GM12878 (cell line): ENCODE results near the gene CSH1. TPM values are rescaled to one million over a fixed set of nuclear protein-coding genes. Genes with fewer than 3 reads are reported as not detected.
"Not testable (repeated sequence)": the region's sequence is repeated elsewhere in the genome, so short reads cannot be mapped to it uniquely, and the experiment has no call there.

ENCODE experiments used
- ATAC-seq: fragments of 200-7000 bp; cut with Tn5 transposase; 3 replicates; pipeline ENCODE4 v1.9.1; 2020; ENCODE audit warnings: mild to moderate bottlenecking, moderate library complexity
- BruUV-seq: library from RNA; stranded (reverse); fragments of 400-500 nt; replicated peaks from 2 replicates; lab custom pipeline; 2021; lab: Mats Ljungman, UMichigan
- CTCF ChIA-PET: fragments of 300-600 bp; sonication (Branson Sonifier 250); formaldehyde crosslinking; extraction: SDS; loops from one replicate; lab custom pipeline; 2021; ENCODE audit warnings: inconsistent platforms; lab: Yijun Ruan, JAX
- POLR2A ChIA-PET: fragments of 350-600 bp; formaldehyde crosslinking; extraction: SDS; loops from one replicate; lab custom pipeline; 2021; ENCODE audit warnings: inconsistent platforms; lab: Charles Lee
- RAD21 ChIA-PET: fragments of 300-600 bp; sonication (Branson Sonifier 250); formaldehyde crosslinking; loops from one replicate; lab custom pipeline; 2023; ENCODE audit warnings: antibody characterized with exemption; ENCODE audit not compliant: unreplicated experiment; lab: Charles Lee
- SMC1A ChIA-PET: fragments of 300-600 bp; sonication (Branson Sonifier 250); formaldehyde crosslinking; loops from one replicate; lab custom pipeline; 2023; ENCODE audit not compliant: unreplicated experiment, uncharacterized antibody; lab: Charles Lee
- DNase-seq: peaks from one replicate; pipeline ENCODE4 v3.0.0-alpha.2; 2011; ENCODE audit warnings: low read depth, low spot score
- FAIRE-seq: peaks from 3 replicates; lab custom pipeline; 2011; peaks lifted over from hg19 to GRCh38; lab: Jason Lieb, UNC
- H2AFZ ChIP-seq: 2 replicates; pipeline ENCODE4 v1.6.0; 2011; ENCODE audit warnings: low read depth, low read length, control low read depth; ENCODE audit not compliant: control insufficient read depth
- H3K27ac ChIP-seq: 2 replicates; pipeline ENCODE4 v1.5.1; 2011; ENCODE audit warnings: control low read depth; ENCODE audit not compliant: control insufficient read depth, insufficient read depth
- H3K27me3 ChIP-seq, 2 experiments: replicated peaks in 1 of 2; 2 replicates each; pipeline versions ENCODE4 v1.6.0 to v1.6.1; 2011; ENCODE audit warnings: low read length in 1 of 2; ENCODE audit not compliant: control insufficient read depth in 2 of 2, insufficient read depth in 2 of 2
- H3K36me3 ChIP-seq, 2 experiments: 2 replicates each; pipeline ENCODE4 v1.5.1; 2011; ENCODE audit warnings: low read length in 1 of 2; ENCODE audit not compliant: control insufficient read depth in 2 of 2, insufficient read depth in 2 of 2
- H3K4me1 ChIP-seq: 2 replicates; pipeline ENCODE4 v1.6.1; 2011; ENCODE audit warnings: mild to moderate bottlenecking, low read length, moderate library complexity, mixed read lengths; ENCODE audit not compliant: control insufficient read depth, insufficient read depth
- H3K4me2 ChIP-seq: 2 replicates; pipeline ENCODE4 v1.6.0; 2011; ENCODE audit warnings: control low read depth; ENCODE audit not compliant: control insufficient read depth, insufficient read depth
- H3K4me3 ChIP-seq: fragments of 200-600 bp; sonication (generic); 2 replicates; pipeline ENCODE4 v1.5.1; 2016
- H3K79me2 ChIP-seq: 2 replicates; pipeline ENCODE4 v1.6.0; 2011; ENCODE audit warnings: low read length; ENCODE audit not compliant: control insufficient read depth, insufficient read depth
- H3K9ac ChIP-seq: 2 replicates; pipeline ENCODE4 v1.8.0; 2011; ENCODE audit warnings: low read length, control low read depth, mixed read lengths; ENCODE audit not compliant: control insufficient read depth, insufficient read depth
- H3K9me3 ChIP-seq: replicated peaks from 3 replicates; pipeline ENCODE4 v1.5.1; 2011; ENCODE audit warnings: mild to moderate bottlenecking, low read length; ENCODE audit not compliant: control insufficient read depth, insufficient read depth
- H4K20me1 ChIP-seq: 2 replicates; pipeline ENCODE4 v1.6.0; 2011; ENCODE audit not compliant: control insufficient read depth, insufficient read depth
- CTCF ChIP-seq, 3 experiments: IDR thresholded peaks in 2 of 3; conservative IDR thresholded peaks in 1 of 3; 2 replicates each; pipeline ENCODE4 v1.5.1; 2011; ENCODE audit warnings: low read depth in 3 of 3, low read length in 3 of 3, mild to moderate bottlenecking in 3 of 3, control low read depth in 2 of 3, moderate library complexity in 2 of 3, inconsistent platforms in 1 of 3, mixed read lengths in 1 of 3; ENCODE audit not compliant: control insufficient read depth in 2 of 3, insufficient read depth in 1 of 3; ENCODE audit errors: extremely low read depth in 1 of 3
- WGBS: methylation state at CpG from one replicate; pipeline ENCODE4 v1.1.6; 2016; ENCODE audit warnings: low lambda C conversion rate; ENCODE audit not compliant: insufficient replicate concordance, insufficient coverage; ENCODE audit errors: missing lambda C conversion rate; 5-methylcytosine and 5-hydroxymethylcytosine counted together
- in situ Hi-C: fragments of 300-500 bp; cut with MboI; formaldehyde crosslinking; loops from 9 replicates; pipeline ENCODE4 v1.14.3; 2018; ENCODE audit warnings: mixed read lengths
- intact Hi-C: fragments of 100-400 bp; cut with micrococcal nuclease; formaldehyde crosslinking; loops from one replicate; pipeline ENCODE4 v1.14.2; 2022; ENCODE audit not compliant: unreplicated experiment
- polyA plus RNA-seq, 11 experiments: library from polyadenylated mRNA; depleted of rRNA in 4 of 11; unstranded in 6 of 11; stranded (reverse) in 5 of 11; fragments of >200 nt; fragmentation: Nextera tagmentation in 4 of 11; fragmentation: Illumina TruSeq in 1 of 11; extraction: Ambion mirVana in 4 of 11; extraction: Trizol in 1 of 11; gene quantifications; 1 replicate in 1 of 11; 2 replicates in 10 of 11; pipeline versions ENCODE4 v1.2.1 to v1.2.3, GENCODE V29; 2011 to 2016; ENCODE audit warnings: inconsistent platforms in 2 of 11, missing spikeins in 2 of 11, low read depth in 1 of 11
- total RNA-seq, 4 experiments: library from RNA; depleted of rRNA in 3 of 4; stranded (reverse); fragments of >200 nt in 3 of 4; fragmentation: Illumina TruSeq in 1 of 4; extraction: Trizol in 1 of 4; gene quantifications; 2 replicates each; pipeline versions ENCODE4 v1.2.1 to v1.2.3, GENCODE V29; 2013 to 2021

CSH1 gene
- total and polyA plus RNA-seq, 10 of the 15 experiments (the other 5 are each of a cell fraction or from before 2014, with no cell fraction given) = not detected

GRCh38 chr17:63907161-63907778 is 10.9 kb upstream of the CSH1 start:
- FAIRE-seq, in situ Hi-C loops, intact Hi-C loops, H3K27ac ChIP-seq, H4K20me1 ChIP-seq, H3K9me3 ChIP-seq, H3K4me1 ChIP-seq, POLR2A ChIA-PET, RAD21 ChIA-PET, DNase-seq, H3K4me3 ChIP-seq, H3K9ac ChIP-seq, H3K27me3 ChIP-seq, H3K4me2 ChIP-seq, H3K79me2 ChIP-seq, H3K36me3 ChIP-seq, H2AFZ ChIP-seq, BruUV-seq: not testable (repeated sequence)
- WGBS = 26% methylated on average over 11 of the region's 12 CpGs
- SMC1A ChIA-PET = interaction anchor here (0.8 to 1.4 kb wide), 6 partner anchors 9 to 226 kb away, joined by 3 to 4 read pairs (median 3); no protein-coding TSS in a partner anchor
- TF ChIP-seq CTCF (IDR thresholded peaks at IDR 0.05 in 2 of 3, conservative IDR thresholded peaks at IDR 0.05 in 1 of 3; ENCODE audit: control insufficient read depth in 2 of 3, extremely low read depth in 1 of 3, insufficient read depth in 1 of 3, low read depth in 3 of 3, low read length in 3 of 3) = peak in 2 of 3 experiments; percentile 21 to 23; a peak in 2 of 6 replicates
- peak; percentile 86 for ATAC-seq
- CTCF ChIA-PET = interaction anchor here (0.7 to 2.3 kb wide), 11 partner anchors 19 to 373 kb away, joined by 3 to 16 read pairs (median 5); no protein-coding TSS in a partner anchor

- ATAC-seq, in situ Hi-C loops, H2AFZ ChIP-seq, DNase-seq, intact Hi-C loops, H3K4me2 ChIP-seq, H3K4me1 ChIP-seq, H3K27me3 ChIP-seq, H3K9me3 ChIP-seq, BruUV-seq, H4K20me1 ChIP-seq, H3K79me2 ChIP-seq, FAIRE-seq, H3K36me3 ChIP-seq, H3K9ac ChIP-seq, H3K27ac ChIP-seq, H3K4me3 ChIP-seq: not testable (repeated sequence)
- WGBS = 39% methylated on average over 8 of the region's 8 CpGs
- ChIA-PET POLR2A (interaction anchor here (0.6 to 0.8 kb wide), 3 partner anchors 114 to 226 kb away, joined by 3 to 6 read pairs (median 5); no protein-coding TSS in a partner anchor), SMC1A (interaction anchor here (0.7 to 2.6 kb wide), 4 partner anchors 41 to 228 kb away, joined by 3 to 12 read pairs (median 7); no protein-coding TSS in a partner anchor), RAD21 (interaction anchor here (1.1 to 1.2 kb wide), 3 partner anchors 118 to 169 kb away, joined by 3 to 4 read pairs (median 3); no protein-coding TSS in a partner anchor), CTCF (interaction anchor here (0.7 to 6.0 kb wide), 21 partner anchors 8 to 694 kb away, joined by 3 to 49 read pairs (median 5); partner anchors contain the start of genes CD79B and GH1)
These were observed 8.4 kb upstream of the CSH1 start for GRCh38 chr17:63904796-63905195.
